HS-27A (cell line): ENCODE results near the gene DNAAF5.

Source experiments
- DNase-seq: peaks from one replicate; pipeline ENCODE4 v3.0.0-alpha.2; 2012; ENCODE audit warnings: low read depth, missing footprints

The DNAAF5 gene

GRCh38 chr7:707296-708000 is 19.1 kb upstream of the DNAAF5 start:
- DNase-seq = no peak

- no peak for DNase-seq
These were observed 16.3 kb upstream of the DNAAF5 start for GRCh38 chr7:710161-710560.

- no peak for DNase-seq
These were observed 15.2 kb upstream of the DNAAF5 start for GRCh38 chr7:711093-711921.

- no peak for DNase-seq
These were observed 14.5 kb upstream of the DNAAF5 start for GRCh38 chr7:711922-712380.

- DNase-seq = no peak
These were observed 13.9 kb upstream of the DNAAF5 start for GRCh38 chr7:712381-713138.

GRCh38 chr7:713139-713457 is 13.4 kb upstream of the DNAAF5 start:
- DNase-seq = no peak

- no peak for DNase-seq
These were observed 12.8 kb upstream of the DNAAF5 start for GRCh38 chr7:713488-714230.

GRCh38 chr7:714251-714671 is 12.2 kb upstream of the DNAAF5 start:
- no peak for DNase-seq

- no peak for DNase-seq
These were observed 10.3 kb upstream of the DNAAF5 start for GRCh38 chr7:716222-716621.

GRCh38 chr7:716636-717035 is 9.9 kb upstream of the DNAAF5 start:
- no peak for DNase-seq

- DNase-seq = no peak
These were observed 4.8 kb upstream of the DNAAF5 start for GRCh38 chr7:721619-722248.

- no peak for DNase-seq
These were observed 3.0 kb upstream of the DNAAF5 start for GRCh38 chr7:723541-723940.

GRCh38 chr7:724298-724697 is 2.2 kb upstream of the DNAAF5 start:
- DNase-seq = no peak

GRCh38 chr7:725223-726005 is 1.1 kb upstream of the DNAAF5 start:
- no peak for DNase-seq

- no peak for DNase-seq
These were observed 280 bp downstream of the DNAAF5 start for GRCh38 chr7:726854-727103.

GRCh38 chr7:727104-727805 is 756 bp downstream of the DNAAF5 start, which contains the start of gene PRKAR1B:
Gene PRKAR1B (minus strand): TSS chr7:727281. CDS start chr7:711505, 15,776 bp downstream.
- DNase-seq = no peak

- DNase-seq = no peak
These were observed 1.4 kb downstream of the DNAAF5 start for GRCh38 chr7:727806-728460.

- DNase-seq = no peak
These were observed 2.1 kb downstream of the DNAAF5 start for GRCh38 chr7:728602-729001.

GRCh38 chr7:729140-730000 is 2.9 kb downstream of the DNAAF5 start:
- DNase-seq = no peak
